B cell (primary cell): ENCODE data around the gene DLG1.

ENCODE experiments used
- CTCF ChIP-seq: fragments of 200-600 bp; IDR thresholded peaks from one replicate; pipeline ENCODE4 v1.8.0; 2022; ENCODE audit warnings: antibody characterized with exemption, mild to moderate bottlenecking
- EZH2 ChIP-seq: IDR thresholded peaks from 2 replicates; pipeline ENCODE4 v1.6.1; 2012; ENCODE audit warnings: borderline replicate concordance, low read depth, mild to moderate bottlenecking, moderate library complexity, low read length; ENCODE audit not compliant: insufficient read depth, poor library complexity, severe bottlenecking

GRCh38 chr3:197259096-197259495, 39.3 kb downstream of the DLG1 start:
- no peak for TF ChIP-seq CTCF
- TF ChIP-seq EZH2 = no peak
